Measurements from ENCODE around the gene POLR2E. TPM values are rescaled to one million over a fixed set of nuclear protein-coding genes. Genes with fewer than 3 reads are reported as not detected.

Gene POLR2E
- total RNA-seq, 1 donor from 2014 or later = 267 TPM

- Histone ChIP-seq H3K27me3 (ENCODE audit: control insufficient read depth, insufficient read depth, low read length) (no peaks in the 10 kb centered on the region), H3K4me3 (ENCODE audit: low read depth, low read length) (no peak overlapping the region), H3K36me3 (ENCODE audit: control insufficient read depth, insufficient read depth, low read length) (peaks cover 5% of the 10 kb centered on the region)
- no peak for DNase-seq (ENCODE audit: low read depth)
- TF ChIP-seq CTCF (IDR thresholded peaks at IDR 0.05; ENCODE audit: insufficient read depth, low read length, poor library complexity, severe bottlenecking) = no peak
These were observed 14.8 kb upstream of the POLR2E start for GRCh38 chr19:1109697-1110671.

GRCh38 chr19:1109032-1109551 lies 13.9 kb upstream of the POLR2E start:
- no peaks in the 10 kb centered on the region for H3K27me3 ChIP-seq (ENCODE audit: control insufficient read depth, insufficient read depth, low read length)
- no peak for TF ChIP-seq CTCF (IDR thresholded peaks at IDR 0.05; ENCODE audit: insufficient read depth, low read length, poor library complexity, severe bottlenecking)
- DNase-seq (ENCODE audit: low read depth) = no peak
- H3K36me3 ChIP-seq (ENCODE audit: control insufficient read depth, insufficient read depth, low read length) = peaks cover 4% of the 10 kb centered on the region
- H3K4me3 ChIP-seq (ENCODE audit: low read depth, low read length) = no peak overlapping the region

GRCh38 chr19:1108291-1109031 lies 13.3 kb upstream of the POLR2E start:
- Histone ChIP-seq H3K4me3 (ENCODE audit: low read depth, low read length) (no peak overlapping the region), H3K36me3 (ENCODE audit: control insufficient read depth, insufficient read depth, low read length) (peaks cover 4% of the 10 kb centered on the region), H3K27me3 (ENCODE audit: control insufficient read depth, insufficient read depth, low read length) (no peaks in the 10 kb centered on the region)
- TF ChIP-seq CTCF (IDR thresholded peaks at IDR 0.05; ENCODE audit: insufficient read depth, low read length, poor library complexity, severe bottlenecking) = no peak
- DNase-seq (ENCODE audit: low read depth) = no peak

- Histone ChIP-seq H3K27me3 (ENCODE audit: control insufficient read depth, insufficient read depth, low read length) (no peaks in the 10 kb centered on the region), H3K4me3 (ENCODE audit: low read depth, low read length) (no peak overlapping the region), H3K36me3 (ENCODE audit: control insufficient read depth, insufficient read depth, low read length) (peaks cover 4% of the 10 kb centered on the region)
- TF ChIP-seq CTCF (IDR thresholded peaks at IDR 0.05; ENCODE audit: insufficient read depth, low read length, poor library complexity, severe bottlenecking) = no peak
- DNase-seq (ENCODE audit: low read depth) = no peak
These were observed 12.6 kb upstream of the POLR2E start for GRCh38 chr19:1107661-1108261.

GRCh38 chr19:1106841-1107660 lies 11.9 kb upstream of the POLR2E start:
- H3K4me3 ChIP-seq (ENCODE audit: low read depth, low read length) = no peak overlapping the region
- TF ChIP-seq CTCF (IDR thresholded peaks at IDR 0.05; ENCODE audit: insufficient read depth, low read length, poor library complexity, severe bottlenecking) = peak; percentile 35
- peaks cover 1% of the 10 kb centered on the region for H3K36me3 ChIP-seq (ENCODE audit: control insufficient read depth, insufficient read depth, low read length)
- no peak for DNase-seq (ENCODE audit: low read depth)
- H3K27me3 ChIP-seq (ENCODE audit: control insufficient read depth, insufficient read depth, low read length) = no peaks in the 10 kb centered on the region
